ENCODE data around the gene OR5H1. TPM values are rescaled to one million over a fixed set of nuclear protein-coding genes. Genes with fewer than 3 reads are reported as not detected.
A peak's percentile ranks its signal among the peaks of the same experiment; 100 is the strongest.

OR5H1 gene
- total and polyA plus RNA-seq, 10 of the 15 experiments (the other 5 are each of a cell fraction or from before 2014, with no cell fraction given), result not detected

DNA sequence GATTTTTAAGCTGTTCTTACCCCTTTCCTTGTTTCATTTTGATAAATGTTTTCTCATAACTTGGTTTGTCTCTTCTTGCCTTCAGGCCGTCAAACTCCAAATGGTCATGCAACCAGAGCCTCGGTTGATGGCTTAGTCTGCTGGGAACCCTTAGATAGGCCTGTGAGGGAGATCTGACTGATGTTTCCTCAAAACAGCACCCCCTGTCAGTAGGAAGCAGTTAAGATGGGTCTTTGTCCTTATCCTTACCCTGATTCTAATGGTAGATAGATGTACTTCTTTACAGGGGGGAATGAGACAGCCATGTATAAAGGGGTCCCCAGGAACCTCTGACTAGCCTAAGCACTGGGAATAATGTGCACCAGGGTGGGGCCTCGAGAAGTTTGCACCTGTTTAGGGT lies 16.3 kb upstream of the OR5H1 start:
- DNase-seq (ENCODE audit: low read depth, low spot score) (no peak), FAIRE-seq (no peak), ATAC-seq (peak; percentile 61)
- no peak for TF ChIP-seq RAD51 (IDR thresholded peaks at IDR 0.05)
- TF ChIP-seq, protein P1, sequence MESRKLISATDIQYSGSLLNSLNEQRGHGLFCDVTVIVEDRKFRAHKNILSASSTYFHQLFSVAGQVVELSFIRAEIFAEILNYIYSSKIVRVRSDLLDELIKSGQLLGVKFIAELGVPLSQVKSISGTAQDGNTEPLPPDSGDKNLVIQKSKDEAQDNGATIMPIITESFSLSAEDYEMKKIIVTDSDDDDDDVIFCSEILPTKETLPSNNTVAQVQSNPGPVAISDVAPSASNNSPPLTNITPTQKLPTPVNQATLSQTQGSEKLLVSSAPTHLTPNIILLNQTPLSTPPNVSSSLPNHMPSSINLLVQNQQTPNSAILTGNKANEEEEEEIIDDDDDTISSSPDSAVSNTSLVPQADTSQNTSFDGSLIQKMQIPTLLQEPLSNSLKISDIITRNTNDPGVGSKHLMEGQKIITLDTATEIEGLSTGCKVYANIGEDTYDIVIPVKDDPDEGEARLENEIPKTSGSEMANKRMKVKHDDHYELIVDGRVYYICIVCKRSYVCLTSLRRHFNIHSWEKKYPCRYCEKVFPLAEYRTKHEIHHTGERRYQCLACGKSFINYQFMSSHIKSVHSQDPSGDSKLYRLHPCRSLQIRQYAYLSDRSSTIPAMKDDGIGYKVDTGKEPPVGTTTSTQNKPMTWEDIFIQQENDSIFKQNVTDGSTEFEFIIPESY (IDR thresholded peaks at IDR 0.05), result no peak
- TF ChIP-seq, protein P2, sequence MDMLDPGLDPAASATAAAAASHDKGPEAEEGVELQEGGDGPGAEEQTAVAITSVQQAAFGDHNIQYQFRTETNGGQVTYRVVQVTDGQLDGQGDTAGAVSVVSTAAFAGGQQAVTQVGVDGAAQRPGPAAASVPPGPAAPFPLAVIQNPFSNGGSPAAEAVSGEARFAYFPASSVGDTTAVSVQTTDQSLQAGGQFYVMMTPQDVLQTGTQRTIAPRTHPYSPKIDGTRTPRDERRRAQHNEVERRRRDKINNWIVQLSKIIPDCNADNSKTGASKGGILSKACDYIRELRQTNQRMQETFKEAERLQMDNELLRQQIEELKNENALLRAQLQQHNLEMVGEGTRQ (IDR thresholded peaks at IDR 0.05; ENCODE audit: borderline replicate concordance, low read depth, low read length), result no peak
- TF ChIP-seq, protein P3, sequence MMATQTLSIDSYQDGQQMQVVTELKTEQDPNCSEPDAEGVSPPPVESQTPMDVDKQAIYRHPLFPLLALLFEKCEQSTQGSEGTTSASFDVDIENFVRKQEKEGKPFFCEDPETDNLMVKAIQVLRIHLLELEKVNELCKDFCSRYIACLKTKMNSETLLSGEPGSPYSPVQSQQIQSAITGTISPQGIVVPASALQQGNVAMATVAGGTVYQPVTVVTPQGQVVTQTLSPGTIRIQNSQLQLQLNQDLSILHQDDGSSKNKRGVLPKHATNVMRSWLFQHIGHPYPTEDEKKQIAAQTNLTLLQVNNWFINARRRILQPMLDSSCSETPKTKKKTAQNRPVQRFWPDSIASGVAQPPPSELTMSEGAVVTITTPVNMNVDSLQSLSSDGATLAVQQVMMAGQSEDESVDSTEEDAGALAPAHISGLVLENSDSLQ (IDR thresholded peaks at IDR 0.05), result no peak
- H3K4me1 ChIP-seq (ENCODE audit: control insufficient read depth, insufficient read depth, low read length), result no peaks in the 10 kb centered on the region
- H3K9me3 ChIP-seq (replicated peaks; ENCODE audit: control insufficient read depth, insufficient read depth, low read length), result no peaks in the 10 kb centered on the region
- no TSS peak for BruUV-seq (replicated peaks)
- no peaks in the 10 kb centered on the region for H4K20me1 ChIP-seq (ENCODE audit: control insufficient read depth, insufficient read depth)
- no peak overlapping the region for H3K4me2 ChIP-seq (ENCODE audit: control insufficient read depth, insufficient read depth)
- no peaks in the 10 kb centered on the region for H3K36me3 ChIP-seq (ENCODE audit: control insufficient read depth in 2 of 2, insufficient read depth in 2 of 2, low read length in 1 of 2)
- 0% methylated on average over 3 of the region's 3 CpGs for WGBS (ENCODE audit: insufficient coverage, insufficient replicate concordance, low lambda C conversion rate, missing lambda C conversion rate)
- H3K27me3 ChIP-seq (replicated peaks in 1 of 2; ENCODE audit: control insufficient read depth in 2 of 2, insufficient read depth in 2 of 2, low read length in 1 of 2), result no peaks in the 10 kb centered on the region
- H3K9ac ChIP-seq (ENCODE audit: control insufficient read depth, insufficient read depth, low read length), result no peak overlapping the region
- CTCF ChIA-PET, result no interaction called here
- H3K27ac ChIP-seq (ENCODE audit: control insufficient read depth, insufficient read depth), result no peak overlapping the region
- SMC1A ChIA-PET (ENCODE audit: uncharacterized antibody, unreplicated experiment), result interaction anchor here (1.4 kb wide), 1 partner anchor 200 kb away, joined by 5 read pairs; no protein-coding TSS in a partner anchor
- intact Hi-C loops (cut with micrococcal nuclease; ENCODE audit: unreplicated experiment), result no loop called here
- in situ Hi-C loops (cut with MboI), result no loop called here
- POLR2A ChIA-PET, result interaction anchor here (0.7 kb wide), 1 partner anchor 94 kb away, joined by 3 read pairs; no protein-coding TSS in a partner anchor
- H3K79me2 ChIP-seq (ENCODE audit: control insufficient read depth, insufficient read depth, low read length), result no peaks in the 10 kb centered on the region
- H3K4me3 ChIP-seq, result no peak overlapping the region
- H2AFZ ChIP-seq (ENCODE audit: control insufficient read depth, low read depth, low read length), result no peak overlapping the region
- RAD21 ChIA-PET (ENCODE audit: unreplicated experiment), result no interaction called here

All from GM12878 (cell line).